Natural killer cell (primary cell): ENCODE measurements around the gene PLB1. TPM values are rescaled to one million over a fixed set of nuclear protein-coding genes. Genes with fewer than 3 reads are reported as not detected.

Source experiments
- ATAC-seq, 3 donors: fragments of 150-1000 bp in 2 of 3; fragments of 200-7000 bp in 1 of 3; cut with Tn5 transposase; 1 replicate in 1 of 3; 2 replicates in 2 of 3; pipeline ENCODE4 v1.10.0; 2021; ENCODE audit warnings: mild to moderate bottlenecking in 2 of 3, moderate library complexity in 2 of 3
- DNase-seq, 2 donors: peaks; one replicate each; pipeline versions ENCODE4 v3.0.0 to v3.0.0-alpha.2; 2013 to 2021; ENCODE audit warnings: mixed read lengths in 1 of 2
- H3K27ac ChIP-seq: one replicate; pipeline ENCODE4 v1.5.1; 2013; ENCODE audit warnings: mild to moderate bottlenecking, low read length
- H3K27me3 ChIP-seq: one replicate; pipeline ENCODE4 v1.6.1; 2013; ENCODE audit warnings: low read length; ENCODE audit not compliant: control insufficient read depth, insufficient read depth
- H3K36me3 ChIP-seq: one replicate; pipeline ENCODE4 v1.6.1; 2013; ENCODE audit warnings: low read length; ENCODE audit not compliant: control insufficient read depth, insufficient read depth
- H3K4me1 ChIP-seq: one replicate; pipeline ENCODE4 v1.6.1; 2013; ENCODE audit warnings: low read length; ENCODE audit not compliant: control insufficient read depth, insufficient read depth
- H3K4me3 ChIP-seq: one replicate; pipeline ENCODE4 v1.5.1; 2013; ENCODE audit warnings: low read length
- H3K9me3 ChIP-seq: one replicate; pipeline ENCODE4 v1.6.1; 2013; ENCODE audit warnings: low read length; ENCODE audit not compliant: control insufficient read depth, insufficient read depth
- H3K27ac Mint-ChIP-seq, 2 donors: one replicate each; pipeline ENCODE4 v1.8.0; 2022; ENCODE audit warnings: mild to moderate bottlenecking in 2 of 2, mixed read lengths in 2 of 2, moderate library complexity in 1 of 2
- H3K27me3 Mint-ChIP-seq, 2 donors: one replicate each; pipeline ENCODE4 v1.8.0; 2022; ENCODE audit warnings: low read depth in 2 of 2, mixed read lengths in 2 of 2
- H3K36me3 Mint-ChIP-seq: one replicate; pipeline ENCODE4 v1.8.0; 2022; ENCODE audit warnings: mixed read lengths
- H3K4me1 Mint-ChIP-seq, 2 donors: one replicate each; pipeline ENCODE4 v1.8.0; 2022; ENCODE audit warnings: mixed read lengths in 2 of 2
- H3K4me3 Mint-ChIP-seq: one replicate; pipeline ENCODE4 v1.8.0; 2022; ENCODE audit warnings: mild to moderate bottlenecking, moderate library complexity, mixed read lengths
- H3K9me3 Mint-ChIP-seq, 2 donors: one replicate each; pipeline ENCODE4 v1.8.0; 2022; ENCODE audit warnings: mixed read lengths in 2 of 2
- CTCF ChIP-seq: fragments of 200-600 bp; IDR thresholded peaks from one replicate; pipeline ENCODE4 v1.8.0; 2022; ENCODE audit warnings: antibody characterized with exemption
- WGBS: methylation state at CpG from one replicate; pipeline ENCODE4 v1.1.7; 2013; ENCODE audit warnings: missing lambda C conversion rate; ENCODE audit not compliant: insufficient coverage; 5-methylcytosine and 5-hydroxymethylcytosine counted together
- intact Hi-C: fragments of 100-400 bp; cut with micrococcal nuclease; formaldehyde crosslinking; loops from one replicate; pipeline ENCODE4 v1.14.2; 2022
- total RNA-seq, 4 donors: library from RNA; stranded (reverse); fragments of 120-200 nt in 1 of 4; gene quantifications; one replicate each; pipeline versions ENCODE4 v1.2.3 to v1.2.4, GENCODE V29; 2013 to 2022

PLB1 gene
- total RNA-seq, 3 donors from 2014 or later (not counting 1 experiment from before 2014, with no cell fraction given): 1.7 to 2.6 (median 1.9) TPM

- H3K9me3 Mint-ChIP-seq: peaks cover 0 to 4% of the 10 kb centered on the region in 2 donors
- Histone ChIP-seq H3K27me3 (no peaks in the 10 kb centered on the region), H3K36me3 (no peaks in the 10 kb centered on the region), H3K9me3 (no peaks in the 10 kb centered on the region), H3K4me1 (no peaks in the 10 kb centered on the region), H3K4me3 (no peak overlapping the region), H3K27ac (no peak overlapping the region)
- H3K36me3 Mint-ChIP-seq: no peaks in the 10 kb centered on the region
- H3K4me3 Mint-ChIP-seq: no peak overlapping the region
- intact Hi-C loops: no loop called here
- TF ChIP-seq CTCF: no peak
- peaks cover 0 to 3% of the 10 kb centered on the region in 2 donors for H3K27me3 Mint-ChIP-seq
- 91% methylated on average over 4 of the region's 5 CpGs for WGBS
- no peaks in the 10 kb centered on the region for H3K4me1 Mint-ChIP-seq
- DNase-seq (no peak), ATAC-seq (no peak)
- no peak overlapping the region for H3K27ac Mint-ChIP-seq
Observed at GRCh38 chr2:28668106-28668814, 172.4 kb downstream of the PLB1 start.

GRCh38 chr2:28668880-28669279 is 173.0 kb downstream of the PLB1 start:
- no peaks in the 10 kb centered on the region for H3K4me1 Mint-ChIP-seq
- ATAC-seq: no peak
- no peak for TF ChIP-seq CTCF
- Histone ChIP-seq H3K9me3 (no peaks in the 10 kb centered on the region), H3K36me3 (no peaks in the 10 kb centered on the region), H3K27me3 (no peaks in the 10 kb centered on the region), H3K4me3 (no peak overlapping the region), H3K27ac (no peak overlapping the region), H3K4me1 (no peaks in the 10 kb centered on the region)
- WGBS: 95% methylated on average over 2 of the region's 2 CpGs
- no peak overlapping the region for H3K27ac Mint-ChIP-seq
- H3K27me3 Mint-ChIP-seq: peaks cover 0 to 3% of the 10 kb centered on the region in 2 donors
- H3K9me3 Mint-ChIP-seq: peaks cover 0 to 4% of the 10 kb centered on the region in 2 donors
- no peak overlapping the region for H3K4me3 Mint-ChIP-seq
- intact Hi-C loops: no loop called here
- no peaks in the 10 kb centered on the region for H3K36me3 Mint-ChIP-seq
- DNase-seq: no peak

- no peak overlapping the region for H3K4me3 ChIP-seq
- H3K36me3 ChIP-seq: no peaks in the 10 kb centered on the region
- no peak for TF ChIP-seq CTCF
- Mint-ChIP-seq H3K4me1 (no peaks in the 10 kb centered on the region), H3K27ac (no peak overlapping the region), H3K36me3 (no peaks in the 10 kb centered on the region), H3K27me3 (peaks cover 0 to 3% of the 10 kb centered on the region in 2 donors), H3K9me3 (peaks cover 0 to 4% of the 10 kb centered on the region in 2 donors), H3K4me3 (no peak overlapping the region)
- no peaks in the 10 kb centered on the region for H3K9me3 ChIP-seq
- no peaks in the 10 kb centered on the region for H3K27me3 ChIP-seq
- WGBS: 87% methylated on average over 2 of the region's 2 CpGs
- intact Hi-C loops: no loop called here
- H3K27ac ChIP-seq: no peak overlapping the region
- DNase-seq (no peak), ATAC-seq (no peak)
- no peaks in the 10 kb centered on the region for H3K4me1 ChIP-seq
Observed at GRCh38 chr2:28670856-28671255, 175.0 kb downstream of the PLB1 start.

- Mint-ChIP-seq H3K27me3 (no peaks in the 10 kb centered on the region), H3K27ac (no peak overlapping the region), H3K9me3 (peaks cover 0 to 4% of the 10 kb centered on the region in 2 donors), H3K4me3 (no peak overlapping the region), H3K4me1 (no peaks in the 10 kb centered on the region), H3K36me3 (no peaks in the 10 kb centered on the region)
- DNase-seq (no peak), ATAC-seq (no peak)
- Histone ChIP-seq H3K4me1 (no peaks in the 10 kb centered on the region), H3K36me3 (no peaks in the 10 kb centered on the region), H3K27me3 (no peaks in the 10 kb centered on the region), H3K27ac (no peak overlapping the region), H3K9me3 (no peaks in the 10 kb centered on the region), H3K4me3 (no peak overlapping the region)
- TF ChIP-seq CTCF: no peak
- 96% methylated on average over 4 of the region's 4 CpGs for WGBS
- intact Hi-C loops: no loop called here
Observed at GRCh38 chr2:28673338-28673737, 177.5 kb downstream of the PLB1 start.
